GM18909 (cell line): ENCODE data around the gene LIPA.
A peak's percentile ranks its signal among the peaks of the same experiment; 100 is the strongest.
"Not testable (repeated sequence)": the region's sequence is repeated elsewhere in the genome, so short reads cannot be mapped to it uniquely, and the experiment has no call there.

Source experiments
- ATAC-seq: cut with Tn5 transposase; IDR thresholded peaks from one replicate; pipeline ENCODE4 v1.9.1; 2021; ENCODE audit warnings: mild to moderate bottlenecking; ENCODE audit not compliant: unreplicated experiment, poor library complexity

Gene LIPA

DNA sequence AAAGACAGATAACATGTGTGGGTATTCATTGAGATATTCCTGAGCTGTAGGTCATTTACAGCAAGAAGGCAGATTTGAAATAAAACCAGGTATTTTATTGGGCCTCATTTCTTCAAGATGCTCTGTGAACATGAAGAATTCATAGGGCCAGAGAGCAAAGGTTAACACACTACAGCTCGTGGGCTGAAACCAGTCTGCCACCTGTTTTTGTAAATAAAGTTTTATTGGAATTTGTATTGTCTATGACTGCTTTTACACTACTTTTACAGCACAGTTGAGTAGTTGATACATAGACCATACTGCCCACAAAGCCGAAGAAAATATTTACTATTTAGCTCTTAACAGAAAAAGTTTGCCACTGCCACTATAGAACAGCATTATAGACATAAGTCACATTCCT lies 22.1 kb upstream of the LIPA start:
- no peak for ATAC-seq

DNA sequence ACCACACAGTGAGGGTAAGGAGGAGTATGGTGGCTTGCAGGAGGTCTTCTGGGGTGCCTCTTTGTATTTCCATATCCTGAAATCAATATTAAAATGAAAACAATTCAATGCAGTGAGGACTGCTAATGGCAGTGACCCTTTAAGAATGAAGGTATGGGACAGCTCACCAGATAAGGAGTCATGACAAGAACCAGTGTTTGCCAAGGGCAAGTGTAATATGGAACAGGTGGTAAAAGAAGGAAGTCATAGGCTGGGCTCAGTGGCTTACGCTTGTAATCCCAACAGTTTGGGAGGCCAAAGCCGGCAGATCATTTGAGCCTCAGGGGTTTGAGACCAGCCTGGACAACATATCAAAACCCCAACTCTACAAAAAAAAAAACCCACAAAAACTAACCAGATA lies 20.0 kb upstream of the LIPA start:
- ATAC-seq: no peak

DNA sequence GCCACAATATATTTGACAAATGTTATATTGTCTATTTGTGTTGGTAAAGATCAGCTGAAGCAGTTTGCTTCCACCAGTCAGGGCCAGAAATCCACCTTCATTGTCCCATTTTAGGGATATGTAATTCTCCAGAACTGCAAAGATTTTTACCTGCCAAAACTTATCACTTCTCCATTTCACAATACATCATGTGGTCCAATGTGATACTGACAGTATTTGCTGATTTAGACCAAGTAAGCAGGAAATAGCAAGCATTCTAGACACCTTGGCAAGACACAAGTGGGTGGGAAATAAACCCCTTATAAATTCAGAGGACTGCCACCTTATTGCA lies 18.5 kb upstream of the LIPA start:
- no peak for ATAC-seq

DNA sequence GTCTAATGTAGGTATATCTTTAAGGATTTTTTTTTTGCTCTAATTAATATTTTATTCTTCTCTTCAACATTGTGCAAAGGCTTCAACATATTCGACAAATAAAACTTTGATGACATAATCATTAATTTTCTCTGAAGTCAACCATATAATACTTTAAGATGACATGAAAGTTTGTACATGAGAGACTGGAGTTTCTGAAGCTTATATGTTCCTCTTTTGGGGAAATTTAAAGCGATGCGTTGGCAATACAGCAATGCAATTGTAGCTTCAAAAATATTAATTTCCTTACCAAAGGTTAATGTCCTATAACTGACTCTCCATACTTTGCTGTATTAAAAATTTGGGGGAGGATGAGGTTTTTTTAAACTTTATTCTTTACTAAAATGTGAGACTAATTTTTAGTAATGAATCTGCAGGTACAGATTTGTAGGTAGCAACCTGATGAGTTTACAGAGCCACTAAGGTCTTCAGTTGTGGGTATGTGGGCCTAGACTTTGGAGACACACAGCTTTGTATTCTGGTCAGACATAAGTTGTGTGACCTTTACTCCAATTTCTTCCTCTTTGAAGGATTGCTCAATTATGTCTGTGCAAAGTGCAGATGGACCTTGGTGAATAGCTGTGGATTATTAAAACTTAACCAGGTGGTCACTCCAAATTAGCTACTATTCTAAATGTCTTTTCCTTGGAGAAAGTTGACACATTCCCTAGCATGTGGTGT lies 18.0 kb upstream of the LIPA start:
- no peak for ATAC-seq

DNA sequence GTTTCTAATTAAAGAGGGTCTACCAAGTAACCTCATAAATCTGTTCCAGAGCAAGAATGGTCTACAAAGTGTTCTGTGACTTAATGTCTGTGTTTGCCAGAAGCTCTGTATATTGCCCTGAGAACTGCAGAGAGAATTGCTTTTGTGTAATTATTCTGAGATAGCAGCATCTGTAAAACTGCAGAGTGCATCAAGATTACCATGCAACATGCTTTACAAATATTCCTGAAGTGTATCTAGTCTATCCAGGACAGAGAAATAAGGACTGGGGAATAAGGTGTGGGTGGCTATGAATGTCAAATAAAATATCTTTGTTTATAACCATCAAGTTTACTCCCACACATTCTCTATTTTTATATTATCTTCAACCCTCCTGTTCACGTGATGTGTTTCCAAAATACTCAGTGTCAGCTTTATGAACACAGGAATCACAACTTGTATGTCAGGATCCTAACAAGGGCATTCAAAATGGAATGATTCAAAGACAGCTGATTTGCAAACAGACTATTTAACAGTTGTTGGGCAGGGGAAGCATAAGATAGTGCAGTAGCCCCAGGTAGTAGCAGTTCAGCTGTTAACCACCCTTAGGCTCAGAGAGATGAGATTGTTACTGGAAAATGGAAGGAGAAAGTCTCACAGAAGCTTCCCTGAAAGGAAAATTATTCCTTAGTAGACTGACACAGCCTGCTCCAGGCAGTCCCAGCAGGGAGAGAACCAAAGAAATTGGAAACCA lies 15.3 kb upstream of the LIPA start:
- no peak for ATAC-seq

DNA sequence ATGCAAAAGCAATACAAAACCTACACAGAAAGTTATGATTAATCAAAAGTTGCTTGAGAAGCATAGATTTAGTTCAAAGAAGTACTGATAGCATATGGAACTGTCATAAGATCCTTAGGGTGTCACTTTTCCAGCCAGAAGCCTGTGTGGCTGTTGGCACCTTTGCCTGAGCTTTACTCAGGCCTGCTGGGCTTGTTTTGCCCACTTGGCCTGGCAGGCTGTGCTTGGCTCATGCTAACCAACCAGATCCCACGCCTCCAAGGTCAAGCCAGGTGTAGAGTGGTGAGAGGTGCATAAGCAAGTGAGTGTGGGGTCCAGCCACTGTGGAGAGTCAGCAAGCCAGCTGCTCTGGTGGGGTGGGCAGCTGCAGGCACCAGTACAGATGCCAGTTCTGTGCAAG lies 12.0 kb upstream of the LIPA start:
- no peak for ATAC-seq

DNA sequence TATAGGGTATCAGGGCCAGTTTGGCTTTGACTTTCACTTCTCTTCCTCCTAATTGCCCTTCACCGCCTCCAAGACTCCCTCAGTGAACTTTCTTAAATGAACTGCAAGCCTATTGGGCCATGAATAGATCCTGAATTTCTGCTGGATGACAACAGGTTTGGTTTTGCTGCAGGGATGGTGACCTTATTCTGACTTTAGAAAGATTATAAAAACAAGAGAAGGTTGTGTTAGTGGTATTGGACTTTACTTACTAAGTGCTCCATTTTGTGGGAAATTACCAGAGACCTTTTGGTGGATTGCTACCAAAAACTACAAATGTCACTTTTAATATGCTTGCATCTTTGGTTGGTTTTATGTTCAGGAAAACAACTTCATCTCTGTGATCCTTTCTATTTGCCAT lies 11.5 kb upstream of the LIPA start:
- no peak for ATAC-seq

DNA sequence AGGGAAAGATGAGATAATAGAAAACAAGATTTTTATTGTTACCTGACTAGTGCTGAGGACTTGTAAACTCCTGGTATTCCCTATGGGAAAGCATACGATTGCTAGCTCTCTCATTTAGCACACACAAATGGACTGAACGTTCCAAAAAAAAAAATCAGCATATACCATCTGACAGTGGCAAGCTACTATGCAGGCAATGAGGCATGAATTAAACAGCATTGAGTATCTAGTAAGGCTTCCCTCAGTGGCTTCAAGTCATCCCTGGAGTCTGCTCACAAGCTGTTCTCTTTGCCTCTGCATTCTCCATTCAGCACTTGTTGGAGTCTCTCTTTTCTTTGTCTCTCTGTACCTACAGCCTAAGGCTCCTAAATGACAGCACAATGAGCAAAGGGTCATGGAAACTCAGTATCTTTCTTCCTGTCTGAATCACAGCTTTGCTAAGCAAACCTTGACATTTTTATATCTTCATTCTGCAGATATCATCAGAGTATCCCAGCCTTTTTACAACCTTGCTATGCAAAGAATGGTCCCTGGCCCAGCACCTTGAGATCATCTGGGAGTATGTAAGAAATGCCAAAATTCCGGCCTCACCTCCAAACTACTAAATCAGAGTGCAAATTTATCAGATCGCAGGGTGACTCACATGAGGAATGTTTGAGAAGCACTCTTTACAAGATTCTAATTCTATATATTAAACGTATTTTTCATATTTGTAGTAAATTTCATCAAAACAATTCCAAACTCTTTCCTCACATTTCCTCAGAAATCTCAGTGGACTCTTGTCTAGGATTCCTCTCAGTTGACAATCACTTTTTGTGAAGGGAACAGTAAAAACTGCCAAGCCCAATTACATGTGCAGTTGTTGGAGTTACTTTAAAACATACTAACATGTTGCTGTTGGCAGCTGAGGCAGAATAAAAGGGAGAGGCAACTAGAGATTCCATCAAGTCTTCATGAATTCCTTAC lies 10.8 kb upstream of the LIPA start:
- no peak for ATAC-seq

- ATAC-seq: no peak
Measured at GRCh38 chr10:89258881-89259280, 7.3 kb upstream of the LIPA start.

DNA sequence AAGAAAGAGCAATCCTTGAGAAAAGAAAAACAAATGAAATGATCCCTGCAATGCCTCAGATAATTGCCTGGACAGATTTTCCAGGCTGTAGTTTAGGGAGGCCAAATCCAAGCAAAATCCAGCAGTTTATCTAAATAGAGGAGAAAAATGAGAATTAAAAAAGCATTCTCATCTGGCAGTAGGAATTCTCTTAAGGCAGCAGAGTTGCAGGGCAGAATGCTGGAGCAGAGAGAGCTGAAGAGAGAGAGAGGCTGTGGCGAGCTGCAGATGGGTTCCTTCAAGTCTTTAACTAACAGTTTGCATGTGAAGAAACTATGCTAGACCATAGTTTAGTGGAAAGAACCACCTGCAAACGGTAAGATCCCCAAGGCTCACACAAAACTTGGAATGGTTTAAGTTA lies 6.0 kb upstream of the LIPA start:
- ATAC-seq: no peak

DNA sequence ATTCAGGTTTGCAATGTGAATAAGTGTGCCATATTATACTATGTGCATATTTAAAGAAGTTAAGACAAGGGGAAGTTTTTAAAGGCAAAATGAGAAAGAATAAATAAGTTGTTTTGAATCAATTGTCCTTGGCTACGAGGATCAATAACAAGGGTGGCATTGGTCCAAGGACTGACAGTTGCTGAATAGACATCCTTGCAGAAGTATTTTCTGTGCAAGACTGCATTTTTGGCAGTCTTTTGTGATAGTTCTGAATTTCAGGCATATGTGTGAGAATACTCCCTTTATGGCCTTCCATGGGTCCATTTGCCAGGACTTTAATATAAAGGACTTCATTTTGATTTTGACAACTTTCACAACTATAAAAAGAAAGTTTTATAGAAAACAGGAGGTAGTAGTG lies 5.4 kb upstream of the LIPA start:
- no peak for ATAC-seq

DNA sequence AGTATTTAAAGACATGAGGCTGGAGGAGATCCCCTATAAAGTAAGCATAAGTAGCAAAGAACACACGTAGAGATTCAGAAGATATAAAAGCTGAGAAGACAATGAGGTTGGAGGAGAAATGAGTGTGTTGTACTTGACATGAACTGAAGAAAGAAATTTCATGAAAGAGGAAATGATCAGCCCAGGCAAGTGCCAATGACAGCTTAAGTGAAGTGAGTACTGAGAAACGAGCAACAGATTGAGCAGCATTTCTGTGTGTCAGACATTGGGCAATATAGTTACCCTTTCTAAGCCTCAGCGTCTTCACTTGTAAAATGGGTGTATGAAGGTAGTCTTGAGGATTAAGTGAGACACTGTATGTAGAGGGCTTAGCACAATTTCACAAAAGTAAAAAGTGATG lies 4.8 kb upstream of the LIPA start:
- no peak for ATAC-seq

GRCh38 chr10:89255793-89256192 lies 4.2 kb upstream of the LIPA start:
- no peak for ATAC-seq

DNA sequence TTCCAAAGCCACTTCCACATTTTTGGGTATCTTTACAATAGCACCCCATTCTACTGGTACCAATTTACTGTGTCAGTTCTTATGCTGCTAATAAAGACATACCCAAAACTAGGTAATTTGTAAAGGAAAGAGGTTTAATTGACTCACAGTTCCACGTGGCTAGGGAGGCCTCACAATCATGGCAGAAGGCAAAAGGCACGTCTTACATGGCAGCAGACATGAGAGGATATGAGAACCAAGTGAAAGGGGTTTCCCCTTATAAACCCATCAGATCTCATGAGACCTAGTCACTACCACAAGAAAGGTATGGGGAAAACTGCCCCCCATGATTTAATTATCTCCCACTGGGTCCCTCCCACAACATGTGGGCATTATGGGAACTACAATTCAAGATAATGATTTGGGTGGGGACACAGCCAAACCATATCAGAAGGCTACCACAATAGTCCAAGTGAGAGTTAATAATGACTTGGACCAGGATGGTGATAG lies 3.6 kb upstream of the LIPA start:
- ATAC-seq: not testable (repeated sequence)

- no peak for ATAC-seq
Measured at GRCh38 chr10:89252225-89252585, 630 bp upstream of the LIPA start.

DNA sequence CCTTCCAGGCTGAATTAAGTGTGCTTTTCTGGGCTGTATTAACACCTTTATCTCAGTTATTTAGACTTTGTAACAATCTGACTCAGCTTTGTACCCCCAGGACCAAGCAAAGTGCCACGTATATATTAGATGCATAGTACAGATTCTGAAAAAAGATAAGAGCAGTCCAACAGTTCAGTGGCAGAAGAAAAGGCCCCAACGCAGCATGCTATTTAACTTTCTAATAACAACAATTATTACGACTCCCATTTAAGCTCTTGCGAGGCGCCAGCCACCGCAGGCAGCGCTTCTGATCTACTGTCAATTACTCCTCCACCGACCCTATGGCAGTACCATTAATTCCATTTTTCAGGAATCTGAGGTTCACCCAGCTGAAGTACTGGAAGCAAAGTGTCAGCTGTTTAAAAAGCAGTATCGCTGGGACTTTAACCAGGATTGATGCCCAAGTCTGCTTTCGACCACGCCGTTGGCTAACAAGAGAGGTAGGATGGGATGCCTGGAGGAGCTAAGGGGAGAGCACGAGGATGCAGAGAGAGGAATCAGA lies 638 bp downstream of the LIPA start:
- peak; percentile 0 for ATAC-seq

- ATAC-seq: no peak
Measured at GRCh38 chr10:89248990-89249389, 2.6 kb downstream of the LIPA start.

DNA sequence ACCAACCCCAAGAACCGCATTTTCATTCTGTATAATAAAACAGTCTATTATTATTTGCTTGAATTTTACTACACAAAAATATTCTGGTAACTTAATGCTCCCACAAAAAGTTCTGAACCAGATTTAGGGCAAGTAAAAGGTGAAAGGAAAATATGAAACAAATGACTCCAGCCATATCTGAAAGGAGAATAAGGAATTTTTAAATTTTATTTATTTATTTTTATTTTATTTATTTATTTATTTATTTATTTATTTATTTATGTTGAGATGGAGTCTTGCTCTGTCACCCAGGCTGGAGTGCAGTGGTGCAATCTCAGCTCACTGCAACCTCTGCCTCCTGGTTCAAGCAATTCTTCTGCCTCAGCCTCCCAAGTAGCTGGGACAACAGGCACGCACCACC lies 4.0 kb downstream of the LIPA start:
- ATAC-seq: not testable (repeated sequence)

- ATAC-seq: no peak
Measured at GRCh38 chr10:89245802-89246201, 5.8 kb downstream of the LIPA start.

- no peak for ATAC-seq
Measured at GRCh38 chr10:89242840-89243568, 8.6 kb downstream of the LIPA start.
